ENCODE measurements around the gene PARP12. TPM values are rescaled to one million over a fixed set of nuclear protein-coding genes. Genes with fewer than 3 reads are reported as not detected.

PARP12 gene
- total and polyA plus RNA-seq, 5 donors: 9.4 to 21.6 (median 11.0) TPM

DNA sequence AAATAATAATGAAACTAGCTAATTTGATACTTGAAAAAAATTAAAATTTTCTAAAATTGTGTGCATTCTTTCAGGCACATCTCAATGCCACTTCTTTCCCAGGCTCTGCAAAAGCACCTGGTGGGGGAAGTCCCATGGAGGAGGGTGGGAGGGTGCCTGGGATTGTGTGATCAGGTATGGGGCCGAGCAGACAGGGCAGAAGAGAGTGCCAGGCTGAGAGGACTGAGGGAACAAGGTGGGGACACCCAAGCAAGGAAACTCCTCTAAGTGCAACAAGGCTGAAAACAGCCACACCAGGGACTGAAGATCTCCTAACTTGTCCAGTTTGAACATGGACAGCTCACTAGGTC is 13.8 kb downstream of the PARP12 start:
- peak in 1 of 2 donors; percentile 8 for ATAC-seq
- Histone ChIP-seq H3K27ac (ENCODE audit: low read length) (peak overlapping the region; percentile 64), H3K4me3 (ENCODE audit: low read length) (no peak overlapping the region), H3K27me3 (ENCODE audit: control insufficient read depth, insufficient read depth) (no peaks in the 10 kb centered on the region), H3K4me1 (ENCODE audit: control insufficient read depth, insufficient read depth, low read length) (peaks cover 8% of the 10 kb centered on the region), H3K9me3 (ENCODE audit: control insufficient read depth, low read length) (no peaks in the 10 kb centered on the region)
- WGBS: 67% methylated on average over 1 of the region's 1 CpG
- intact Hi-C loops (cut with DNase I): no loop called here
- DNase-seq: no peak

DNA sequence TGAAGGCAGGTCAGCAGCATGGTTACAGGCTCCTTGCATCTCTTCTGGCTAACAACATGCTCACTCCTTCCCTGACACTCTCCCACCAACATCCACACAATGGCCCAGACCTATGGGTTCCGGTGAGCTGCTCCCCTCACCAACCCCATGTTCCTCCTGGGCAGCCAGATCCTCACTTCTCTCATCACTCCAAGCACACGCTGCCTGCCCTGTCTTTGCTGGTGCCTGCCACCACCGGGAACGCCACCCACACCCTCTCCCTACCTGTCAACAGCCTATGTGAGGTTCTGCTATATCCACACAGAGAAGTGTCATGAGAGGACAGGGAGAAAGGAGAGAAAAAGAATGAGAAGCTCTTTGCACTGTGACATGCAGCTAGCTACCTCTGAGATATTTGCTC is 14.6 kb downstream of the PARP12 start:
- WGBS: 75% methylated on average over 4 of the region's 4 CpGs
- Histone ChIP-seq H3K4me3 (ENCODE audit: low read length) (no peak overlapping the region), H3K4me1 (ENCODE audit: control insufficient read depth, insufficient read depth, low read length) (peaks cover 8% of the 10 kb centered on the region), H3K9me3 (ENCODE audit: control insufficient read depth, low read length) (no peaks in the 10 kb centered on the region), H3K27ac (ENCODE audit: low read length) (no peak overlapping the region), H3K27me3 (ENCODE audit: control insufficient read depth, insufficient read depth) (no peaks in the 10 kb centered on the region)
- intact Hi-C loops (cut with DNase I): no loop called here
- ATAC-seq (peak in 1 of 2 donors; percentile 80), DNase-seq (peak in 2 of 3 donors; percentile 64 to 69)

DNA sequence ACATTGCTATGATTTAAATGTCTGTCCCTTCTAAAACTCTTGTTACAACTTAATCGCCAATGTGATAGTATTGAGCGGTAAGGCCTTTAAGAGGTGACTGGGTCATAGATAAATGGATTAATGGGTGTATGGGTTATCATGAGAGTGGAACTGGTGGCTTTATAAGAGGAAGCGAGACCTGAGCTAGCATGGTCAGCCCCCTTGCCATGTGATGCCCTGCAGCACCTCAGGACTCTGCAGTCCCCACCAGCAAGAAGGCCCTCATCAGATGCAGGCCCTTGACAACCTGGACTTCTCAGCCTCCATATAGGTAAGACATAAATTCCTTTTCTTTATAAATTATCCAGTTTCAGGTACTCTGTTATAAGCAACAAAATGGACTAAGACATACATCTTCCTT is 15.6 kb downstream of the PARP12 start:
- Histone ChIP-seq H3K9me3 (ENCODE audit: control insufficient read depth, low read length) (no peaks in the 10 kb centered on the region), H3K27ac (ENCODE audit: low read length) (no peak overlapping the region), H3K27me3 (ENCODE audit: control insufficient read depth, insufficient read depth) (no peaks in the 10 kb centered on the region), H3K4me3 (ENCODE audit: low read length) (no peak overlapping the region), H3K4me1 (ENCODE audit: control insufficient read depth, insufficient read depth, low read length) (peaks cover 8% of the 10 kb centered on the region)
- DNase-seq (no peak), ATAC-seq (no peak)
- WGBS: 99% methylated on average over 3 of the region's 3 CpGs
- intact Hi-C loops (cut with DNase I): no loop called here

DNA sequence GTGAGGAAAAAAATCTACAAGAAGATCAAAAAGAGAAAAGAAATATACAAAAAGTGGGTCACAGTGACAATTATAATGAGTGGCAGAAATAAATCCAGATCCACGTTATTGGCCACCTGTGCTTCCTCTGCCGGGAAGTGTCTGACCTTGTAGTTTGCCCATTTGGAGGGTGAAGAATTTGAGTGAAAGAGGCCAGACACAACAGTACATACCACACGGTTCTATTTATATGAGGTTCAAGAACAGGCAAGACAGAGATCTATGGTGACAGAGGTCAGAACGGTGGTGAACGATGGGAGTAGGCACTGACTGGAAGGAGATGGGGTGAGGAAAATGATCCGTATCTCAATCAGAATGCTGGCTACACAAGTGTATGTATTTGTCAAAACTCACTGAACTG is 17.1 kb downstream of the PARP12 start:
- intact Hi-C loops (cut with DNase I): no loop called here

DNA sequence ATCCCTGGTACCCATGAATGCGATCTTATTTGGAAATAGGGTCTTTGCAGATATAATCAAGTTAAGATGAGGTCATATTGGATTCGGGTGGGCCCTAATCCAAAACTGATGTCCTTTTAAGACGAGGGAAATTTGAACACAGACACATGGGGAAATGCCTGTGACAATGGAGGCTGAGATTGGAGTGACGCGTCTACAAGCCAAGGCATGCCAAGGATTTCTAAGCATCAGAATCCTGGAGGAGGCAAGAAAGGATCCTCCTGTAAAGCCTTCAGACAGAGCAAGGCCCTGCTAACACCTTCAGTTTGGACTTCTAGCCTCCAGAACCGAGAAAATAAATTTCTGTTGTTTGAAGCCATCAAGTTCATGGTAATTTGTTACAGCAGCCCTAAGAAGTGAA is 18.5 kb downstream of the PARP12 start:
- DNase-seq (no peak), ATAC-seq (no peak)
- Histone ChIP-seq H3K27ac (ENCODE audit: low read length) (no peak overlapping the region), H3K4me1 (ENCODE audit: control insufficient read depth, insufficient read depth, low read length) (peaks cover 3% of the 10 kb centered on the region), H3K4me3 (ENCODE audit: low read length) (no peak overlapping the region), H3K27me3 (ENCODE audit: control insufficient read depth, insufficient read depth) (no peaks in the 10 kb centered on the region), H3K9me3 (ENCODE audit: control insufficient read depth, low read length) (no peaks in the 10 kb centered on the region)
- intact Hi-C loops (cut with DNase I): no loop called here
- 94% methylated on average over 6 of the region's 6 CpGs for WGBS

More for the DNA sequence above, 17.1 kb downstream of the PARP12 start:
- H3K4me1 ChIP-seq (ENCODE audit: control insufficient read depth, insufficient read depth, low read length): peaks cover 8% of the 10 kb centered on the region
- H3K27me3 ChIP-seq (ENCODE audit: control insufficient read depth, insufficient read depth): no peaks in the 10 kb centered on the region
- H3K9me3 ChIP-seq (ENCODE audit: control insufficient read depth, low read length): no peaks in the 10 kb centered on the region
- DNase-seq (no peak), ATAC-seq (no peak)
- H3K27ac ChIP-seq (ENCODE audit: low read length): no peak overlapping the region
- WGBS: 55% methylated on average over 6 of the region's 6 CpGs
- no peak overlapping the region for H3K4me3 ChIP-seq (ENCODE audit: low read length)

DNA sequence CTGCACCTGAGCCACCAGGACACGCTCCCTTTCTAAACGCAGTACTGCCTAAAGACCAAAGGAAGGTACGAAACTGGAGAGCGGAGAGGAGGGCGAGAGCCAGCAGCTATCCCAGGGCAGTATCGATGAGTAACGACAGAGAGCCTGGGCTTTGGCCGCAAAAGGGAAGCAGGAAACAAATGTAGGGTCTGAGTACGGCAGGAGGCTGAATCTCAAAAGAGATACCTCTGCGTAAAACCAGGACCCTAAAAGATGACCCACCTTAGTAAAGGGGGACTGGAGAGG is 20.4 kb downstream of the PARP12 start:
- Histone ChIP-seq H3K27me3 (ENCODE audit: control insufficient read depth, insufficient read depth) (no peaks in the 10 kb centered on the region), H3K4me3 (ENCODE audit: low read length) (no peak overlapping the region), H3K27ac (ENCODE audit: low read length) (no peak overlapping the region), H3K4me1 (ENCODE audit: control insufficient read depth, insufficient read depth, low read length) (peaks cover 2% of the 10 kb centered on the region), H3K9me3 (ENCODE audit: control insufficient read depth, low read length) (no peaks in the 10 kb centered on the region)
- ATAC-seq (no peak), DNase-seq (no peak)
- WGBS: 90% methylated on average over 10 of the region's 10 CpGs
- intact Hi-C loops (cut with DNase I): no loop called here

DNA sequence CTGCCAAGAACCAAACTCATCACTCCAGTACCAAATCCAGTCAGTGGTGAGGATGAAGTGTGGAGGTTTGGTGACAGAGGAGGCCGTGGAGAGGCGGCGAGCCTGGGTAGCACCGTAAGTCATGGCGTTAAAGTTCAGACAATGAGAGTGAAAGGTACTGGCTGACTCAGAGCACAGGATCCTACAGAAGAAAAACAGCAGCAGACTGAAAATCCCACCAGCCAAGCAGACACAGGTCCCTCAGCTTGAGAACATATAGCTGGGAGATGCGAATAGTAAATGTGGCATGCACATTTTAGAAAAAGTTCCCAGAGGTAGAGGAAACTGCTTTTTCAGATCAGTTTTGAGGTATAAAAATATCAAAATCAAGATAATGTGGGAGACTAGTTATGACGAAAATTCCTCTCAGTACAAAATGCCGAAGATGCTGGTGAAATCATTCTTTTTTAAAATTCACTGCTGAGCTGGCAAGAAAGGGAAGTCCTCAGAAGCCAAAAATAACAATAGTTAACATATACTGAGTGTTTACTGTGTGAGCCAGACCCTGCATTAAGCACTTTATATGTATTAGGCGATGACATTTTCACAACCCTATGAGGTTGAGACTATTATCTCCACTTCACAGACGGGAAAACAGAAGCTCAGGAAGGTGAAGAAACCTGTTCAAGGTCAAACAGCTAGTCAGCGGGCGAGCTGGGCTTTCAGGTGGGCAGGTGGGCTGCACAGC is 20.9 kb downstream of the PARP12 start:
- no peak for ATAC-seq
- no peak overlapping the region for H3K4me3 ChIP-seq (ENCODE audit: low read length)
- 86% methylated on average over 12 of the region's 12 CpGs for WGBS
- no peaks in the 10 kb centered on the region for H3K27me3 ChIP-seq (ENCODE audit: control insufficient read depth, insufficient read depth)
- intact Hi-C loops (cut with DNase I): no loop called here
- no peak overlapping the region for H3K27ac ChIP-seq (ENCODE audit: low read length)
- DNase-seq: no peak
- H3K4me1 ChIP-seq (ENCODE audit: control insufficient read depth, insufficient read depth, low read length): peaks cover 2% of the 10 kb centered on the region
- H3K9me3 ChIP-seq (ENCODE audit: control insufficient read depth, low read length): no peaks in the 10 kb centered on the region

DNA sequence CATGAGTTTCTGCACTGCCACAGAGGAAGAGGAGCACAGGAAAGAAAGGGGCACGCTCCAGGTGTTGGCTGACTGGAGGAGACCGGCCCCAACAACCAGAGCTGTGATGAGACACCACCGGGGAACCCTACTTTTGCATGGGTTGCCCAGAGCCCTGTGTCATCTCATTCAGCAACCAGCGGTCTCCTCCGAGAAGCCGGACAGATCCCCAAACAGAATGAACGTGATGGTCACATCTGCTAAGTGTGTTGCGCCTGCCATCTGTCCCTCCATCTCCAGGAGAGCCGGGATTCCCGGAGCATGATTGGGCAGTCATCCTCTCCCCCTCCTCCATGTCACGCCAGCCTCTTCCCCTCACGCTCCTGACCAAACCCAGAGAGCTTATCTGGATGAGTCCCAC is 22.9 kb downstream of the PARP12 start:
- Histone ChIP-seq H3K27ac (ENCODE audit: low read length) (no peak overlapping the region), H3K4me1 (ENCODE audit: control insufficient read depth, insufficient read depth, low read length) (peaks cover 2% of the 10 kb centered on the region), H3K9me3 (ENCODE audit: control insufficient read depth, low read length) (no peaks in the 10 kb centered on the region), H3K27me3 (ENCODE audit: control insufficient read depth, insufficient read depth) (no peaks in the 10 kb centered on the region), H3K4me3 (ENCODE audit: low read length) (no peak overlapping the region)
- DNase-seq (no peak), ATAC-seq (no peak)
- 97% methylated on average over 12 of the region's 12 CpGs for WGBS
- intact Hi-C loops (cut with DNase I): no loop called here

DNA sequence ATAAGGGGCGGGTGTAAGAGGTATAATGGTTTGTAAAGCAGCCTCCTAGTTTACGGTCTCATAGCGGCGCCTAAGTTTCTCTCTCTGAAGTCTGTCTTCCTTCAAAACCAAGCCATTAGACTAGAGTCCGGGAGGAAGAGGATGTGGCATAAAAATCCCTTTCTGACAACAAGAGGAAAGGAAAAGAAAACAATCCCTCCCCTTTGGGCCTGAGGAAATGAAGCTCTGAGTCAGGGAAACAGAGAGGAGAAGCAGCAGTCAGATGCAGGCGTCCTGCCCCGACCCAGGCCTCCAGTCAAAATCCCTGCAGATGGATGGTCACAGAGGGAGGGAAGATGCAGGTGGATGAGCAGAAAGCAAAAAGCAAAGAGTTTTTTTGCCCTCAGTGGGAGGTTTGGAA is 23.7 kb downstream of the PARP12 start:
- Histone ChIP-seq H3K27ac (ENCODE audit: low read length) (peak overlapping the region; percentile 14), H3K4me3 (ENCODE audit: low read length) (no peak overlapping the region), H3K9me3 (ENCODE audit: control insufficient read depth, low read length) (no peaks in the 10 kb centered on the region), H3K27me3 (ENCODE audit: control insufficient read depth, insufficient read depth) (no peaks in the 10 kb centered on the region), H3K4me1 (ENCODE audit: control insufficient read depth, insufficient read depth, low read length) (peaks cover 2% of the 10 kb centered on the region)
- no peak for DNase-seq
- intact Hi-C loops (cut with DNase I): no loop called here
- WGBS: 74% methylated on average over 7 of the region's 7 CpGs
- peak; percentile 28 to 75 for ATAC-seq

DNA sequence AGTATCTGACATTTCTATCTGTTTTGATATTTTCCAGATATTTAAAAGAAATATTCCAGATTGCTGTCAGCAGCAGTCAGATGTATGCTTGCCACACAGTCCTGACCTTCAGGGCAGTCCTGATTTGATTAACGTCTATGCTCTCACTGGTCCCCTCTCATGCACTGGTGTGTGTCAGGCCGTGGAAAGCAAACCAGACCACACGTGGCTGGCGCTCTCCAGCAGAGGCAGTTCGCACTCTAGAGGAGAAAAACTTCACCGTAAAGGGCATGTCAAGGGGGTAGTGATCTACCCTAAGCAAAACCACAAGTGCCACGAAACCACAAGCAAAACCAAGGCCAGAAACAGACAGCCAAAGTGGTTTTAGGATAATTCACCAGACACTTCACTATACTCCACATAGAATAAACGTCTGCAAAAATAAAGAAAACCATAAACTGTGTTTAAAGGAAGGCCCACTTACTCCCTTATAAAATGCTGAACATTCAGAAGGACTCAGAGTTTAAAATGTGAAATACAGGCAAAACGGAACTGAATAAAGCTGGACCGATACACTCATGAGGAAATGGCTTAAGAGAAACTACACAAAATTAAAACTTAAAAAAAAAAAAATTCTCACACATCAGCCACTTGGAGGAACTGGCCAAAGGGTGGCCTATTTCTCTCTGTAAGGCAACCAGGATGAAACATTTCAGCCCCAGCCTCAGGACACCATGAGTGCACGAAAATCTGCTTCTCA is 26.4 kb downstream of the PARP12 start:
- 83% methylated on average over 11 of the region's 11 CpGs for WGBS
- intact Hi-C loops (cut with DNase I): no loop called here
- no peak for DNase-seq

DNA sequence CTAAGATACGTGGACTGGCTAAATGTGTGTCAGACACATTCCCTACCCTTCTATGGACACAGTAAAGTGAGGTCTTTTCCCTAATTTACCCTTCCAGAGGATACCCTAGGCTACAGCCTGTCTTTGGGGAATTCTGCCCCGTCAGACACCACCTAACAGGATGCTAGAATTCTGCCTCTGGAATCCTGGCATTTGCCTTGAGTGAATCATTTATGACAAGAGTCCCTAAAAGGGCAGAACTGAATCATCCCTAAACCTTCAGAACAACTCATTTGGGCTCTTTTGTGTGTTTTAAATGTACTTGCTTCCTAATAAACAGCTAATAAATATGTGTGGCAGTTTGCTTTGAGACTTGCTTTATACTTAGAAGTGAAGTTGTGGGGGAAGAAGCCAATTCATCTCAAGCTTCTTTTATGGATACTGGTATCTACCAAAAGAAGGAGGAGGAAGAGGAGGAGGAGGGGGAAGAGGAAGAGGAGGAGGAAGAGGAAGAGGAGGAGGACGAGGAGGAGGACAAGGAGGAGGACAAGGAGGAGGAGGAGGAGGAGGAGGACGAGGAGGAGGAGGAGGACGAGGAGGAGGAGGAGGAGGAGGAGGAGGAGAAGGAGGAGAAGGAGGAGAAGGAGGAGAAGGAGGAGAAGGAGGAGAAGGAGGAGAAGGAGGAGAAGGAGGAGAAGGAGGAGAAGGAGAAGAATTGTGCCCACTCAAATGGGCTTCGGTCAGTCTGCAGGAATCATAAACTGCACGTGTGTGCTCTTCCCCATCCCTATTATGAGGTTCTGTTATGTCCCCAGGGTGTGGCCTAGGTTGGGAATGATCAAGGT is 27.1 kb downstream of the PARP12 start:
- intact Hi-C loops (cut with DNase I): no loop called here
- H3K27me3 ChIP-seq (ENCODE audit: control insufficient read depth, insufficient read depth): no peaks in the 10 kb centered on the region
- no peak overlapping the region for H3K4me3 ChIP-seq (ENCODE audit: low read length)
- peaks cover 2% of the 10 kb centered on the region for H3K4me1 ChIP-seq (ENCODE audit: control insufficient read depth, insufficient read depth, low read length)
- 86% methylated on average over 4 of the region's 7 CpGs for WGBS
- no peak overlapping the region for H3K27ac ChIP-seq (ENCODE audit: low read length)
- no peak for DNase-seq
- no peaks in the 10 kb centered on the region for H3K9me3 ChIP-seq (ENCODE audit: control insufficient read depth, low read length)
- no peak for ATAC-seq

More for the DNA sequence above, 26.4 kb downstream of the PARP12 start:
- no peak for ATAC-seq
- Histone ChIP-seq H3K27ac (ENCODE audit: low read length) (no peak overlapping the region), H3K9me3 (ENCODE audit: control insufficient read depth, low read length) (no peaks in the 10 kb centered on the region), H3K4me3 (ENCODE audit: low read length) (no peak overlapping the region), H3K27me3 (ENCODE audit: control insufficient read depth, insufficient read depth) (no peaks in the 10 kb centered on the region), H3K4me1 (ENCODE audit: control insufficient read depth, insufficient read depth, low read length) (peaks cover 2% of the 10 kb centered on the region)

Measured in right cardiac atrium (tissue), 5 donors.